GM21619 (cell line): ENCODE data around the gene GNPTAB.

Experiments used
- ATAC-seq: cut with Tn5 transposase; IDR thresholded peaks from one replicate; pipeline ENCODE4 v1.9.1; 2021; ENCODE audit not compliant: unreplicated experiment

GNPTAB gene

GRCh38 chr12:101697930-101698799 is 132.6 kb downstream of the GNPTAB start:
- ATAC-seq: peak; percentile 31

GRCh38 chr12:101697197-101697929 is 133.4 kb downstream of the GNPTAB start, which contains the start of gene CHPT1:
TSS of gene CHPT1 (plus strand) at chr12:101697640. CDS start at chr12:101697862, 222 bp downstream.
- ATAC-seq: peak; percentile 59

- peak; percentile 43 for ATAC-seq
Observed at GRCh38 chr12:101696251-101697196, 134.2 kb downstream of the GNPTAB start.

GRCh38 chr12:101695706-101696105 is 135.1 kb downstream of the GNPTAB start:
- ATAC-seq: no peak
